Progenitor cell of endocrine pancreas (in vitro differentiated cells): ENCODE data around the gene PCDHGB2. TPM values are rescaled to one million over a fixed set of nuclear protein-coding genes. Genes with fewer than 3 reads are reported as not detected.
"Not testable (repeated sequence)": the region's sequence is repeated elsewhere in the genome, so short reads cannot be mapped to it uniquely, and the experiment has no call there.

Experiments used
- DNase-seq: peaks from one replicate; pipeline ENCODE4 v3.0.0; 2021; ENCODE audit warnings: low spot score; ENCODE audit not compliant: unreplicated experiment
- H3K27ac Mint-ChIP-seq: 2 replicates; pipeline ENCODE4 v1.8.0; 2021; ENCODE audit warnings: mild to moderate bottlenecking, moderate library complexity, mixed read lengths
- H3K27me3 Mint-ChIP-seq: 2 replicates; pipeline ENCODE4 v1.8.0; 2021; ENCODE audit warnings: mixed read lengths
- H3K36me3 Mint-ChIP-seq: 2 replicates; pipeline ENCODE4 v1.8.0; 2022; ENCODE audit warnings: mixed read lengths; ENCODE audit not compliant: insufficient read depth
- H3K4me1 Mint-ChIP-seq: 2 replicates; pipeline ENCODE4 v1.8.0; 2021; ENCODE audit warnings: low read depth, mixed read lengths
- H3K4me3 Mint-ChIP-seq: 2 replicates; pipeline ENCODE4 v1.8.0; 2021; ENCODE audit warnings: low read depth, mild to moderate bottlenecking, moderate library complexity, mixed read lengths
- H3K9me3 Mint-ChIP-seq: 2 replicates; pipeline ENCODE4 v1.8.0; 2021; ENCODE audit warnings: low read depth, mixed read lengths
- total RNA-seq: library from RNA; stranded (reverse); gene quantifications from 2 replicates; pipeline ENCODE4 v1.2.1, GENCODE V29; 2021
- TF ChIP-seq, protein P1 (sequence below): fragments of 200-600 bp; sonication (generic); IDR thresholded peaks from one replicate; pipeline ENCODE4 v1.5.0; 2021; ENCODE audit warnings: antibody characterized with exemption, mild to moderate bottlenecking; ENCODE audit not compliant: unreplicated experiment

Gene PCDHGB2
- total RNA-seq, 1 donor from 2014 or later, result 0.89 TPM

DNA sequence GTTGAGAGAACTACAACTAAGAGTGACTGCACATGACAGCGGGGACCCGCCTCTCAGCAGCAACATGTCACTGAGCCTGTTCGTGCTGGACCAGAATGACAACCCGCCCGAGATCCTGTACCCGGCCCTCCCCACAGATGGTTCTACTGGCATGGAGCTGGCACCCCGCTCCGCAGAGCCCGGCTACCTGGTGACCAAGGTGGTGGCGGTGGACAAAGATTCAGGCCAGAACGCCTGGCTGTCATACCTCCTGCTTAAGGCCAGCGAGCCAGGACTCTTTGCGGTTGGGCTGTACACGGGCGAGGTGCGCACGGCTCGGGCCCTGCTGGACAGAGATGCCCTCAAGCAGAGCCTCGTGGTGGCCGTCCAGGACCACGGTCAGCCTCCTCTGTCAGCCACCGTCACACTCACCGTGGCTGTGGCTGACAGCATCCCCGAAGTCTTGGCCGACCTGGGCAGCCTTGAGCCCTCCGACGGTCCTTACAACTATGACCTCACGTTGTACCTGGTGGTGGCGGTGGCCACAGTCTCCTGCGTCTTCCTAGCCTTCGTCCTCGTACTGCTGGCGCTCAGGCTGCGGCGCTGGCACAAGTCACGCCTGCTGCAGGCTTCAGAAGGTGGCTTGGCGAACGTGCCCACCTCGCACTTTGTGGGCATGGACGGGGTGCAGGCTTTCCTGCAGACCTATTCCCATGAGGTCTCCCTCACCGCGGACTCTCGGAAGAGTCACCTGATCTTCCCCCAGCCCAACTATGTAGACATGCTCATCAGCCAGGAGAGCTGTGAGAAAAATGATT lies 24.9 kb downstream of the PCDHGB2 start:
- no peak overlapping the region for H3K27ac Mint-ChIP-seq
- DNase-seq, result no peak
- H3K27me3 Mint-ChIP-seq, result no peaks in the 10 kb centered on the region
- H3K9me3 Mint-ChIP-seq, result peaks cover 51% of the 10 kb centered on the region
- peaks cover 16% of the 10 kb centered on the region for H3K36me3 Mint-ChIP-seq
- no peak overlapping the region for H3K4me3 Mint-ChIP-seq
- TF ChIP-seq, protein P1, sequence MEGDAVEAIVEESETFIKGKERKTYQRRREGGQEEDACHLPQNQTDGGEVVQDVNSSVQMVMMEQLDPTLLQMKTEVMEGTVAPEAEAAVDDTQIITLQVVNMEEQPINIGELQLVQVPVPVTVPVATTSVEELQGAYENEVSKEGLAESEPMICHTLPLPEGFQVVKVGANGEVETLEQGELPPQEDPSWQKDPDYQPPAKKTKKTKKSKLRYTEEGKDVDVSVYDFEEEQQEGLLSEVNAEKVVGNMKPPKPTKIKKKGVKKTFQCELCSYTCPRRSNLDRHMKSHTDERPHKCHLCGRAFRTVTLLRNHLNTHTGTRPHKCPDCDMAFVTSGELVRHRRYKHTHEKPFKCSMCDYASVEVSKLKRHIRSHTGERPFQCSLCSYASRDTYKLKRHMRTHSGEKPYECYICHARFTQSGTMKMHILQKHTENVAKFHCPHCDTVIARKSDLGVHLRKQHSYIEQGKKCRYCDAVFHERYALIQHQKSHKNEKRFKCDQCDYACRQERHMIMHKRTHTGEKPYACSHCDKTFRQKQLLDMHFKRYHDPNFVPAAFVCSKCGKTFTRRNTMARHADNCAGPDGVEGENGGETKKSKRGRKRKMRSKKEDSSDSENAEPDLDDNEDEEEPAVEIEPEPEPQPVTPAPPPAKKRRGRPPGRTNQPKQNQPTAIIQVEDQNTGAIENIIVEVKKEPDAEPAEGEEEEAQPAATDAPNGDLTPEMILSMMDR, result no peak
- no peaks in the 10 kb centered on the region for H3K4me1 Mint-ChIP-seq

DNA sequence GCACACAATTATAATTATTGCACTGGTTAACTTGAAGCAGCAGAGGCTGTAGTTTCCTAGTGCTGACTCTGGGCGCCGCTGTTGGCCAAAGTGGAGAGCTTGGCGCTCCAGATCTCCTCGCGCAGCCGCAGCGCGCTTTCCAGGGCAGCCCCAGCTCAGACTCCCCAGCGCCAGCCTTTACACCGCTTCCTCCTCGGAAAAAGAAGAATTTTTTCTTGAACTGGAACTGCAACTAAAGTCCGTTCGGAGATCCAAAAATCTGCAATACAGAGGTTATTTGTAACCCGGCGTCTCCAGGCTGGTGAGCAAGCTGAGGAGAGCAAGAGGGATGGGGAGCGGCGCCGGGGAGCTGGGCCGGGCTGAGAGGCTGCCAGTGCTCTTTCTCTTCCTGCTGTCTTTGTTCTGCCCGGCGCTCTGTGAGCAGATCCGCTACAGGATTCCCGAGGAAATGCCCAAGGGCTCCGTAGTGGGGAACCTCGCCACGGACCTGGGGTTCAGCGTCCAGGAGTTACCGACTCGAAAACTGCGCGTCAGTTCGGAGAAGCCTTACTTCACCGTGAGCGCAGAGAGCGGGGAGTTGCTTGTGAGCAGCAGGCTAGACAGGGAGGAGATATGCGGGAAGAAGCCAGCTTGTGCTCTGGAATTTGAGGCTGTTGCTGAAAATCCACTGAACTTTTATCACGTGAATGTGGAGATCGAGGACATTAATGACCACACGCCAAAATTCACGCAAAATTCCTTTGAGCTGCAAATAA lies 27.9 kb downstream of the PCDHGB2 start, which contains the start of gene PCDHGB4:
PCDHGB4 (plus strand) TSS at position 142 of the 755 bp plus-strand sequence; CDS start at position 329, 187 bp downstream.
- peak within 1 kb of the TSS; percentile 76 for H3K4me3 Mint-ChIP-seq
- DNase-seq, H3K27me3 Mint-ChIP-seq, H3K4me1 Mint-ChIP-seq: not testable (repeated sequence)
- peaks cover 58% of the 10 kb centered on the region for H3K9me3 Mint-ChIP-seq
- H3K27ac Mint-ChIP-seq, result peak within 1 kb of the TSS; percentile 77
- TF ChIP-seq, protein P1, result peak; percentile 49
- peaks cover 34% of the 10 kb centered on the region for H3K36me3 Mint-ChIP-seq

DNA sequence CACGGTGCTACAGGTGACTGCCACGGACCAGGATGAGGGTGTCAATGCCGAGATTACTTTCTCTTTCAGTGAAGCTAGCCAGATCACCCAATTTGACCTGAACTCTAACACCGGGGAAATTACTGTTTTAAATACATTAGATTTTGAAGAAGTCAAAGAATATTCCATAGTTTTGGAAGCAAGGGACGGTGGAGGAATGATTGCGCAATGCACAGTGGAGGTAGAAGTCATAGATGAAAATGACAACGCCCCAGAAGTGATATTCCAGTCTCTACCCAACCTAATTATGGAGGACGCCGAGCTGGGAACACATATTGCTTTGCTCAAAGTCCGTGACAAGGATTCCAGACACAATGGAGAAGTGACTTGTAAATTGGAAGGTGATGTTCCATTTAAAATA lies 28.9 kb downstream of the PCDHGB2 start:
- Mint-ChIP-seq H3K27ac (peak overlapping the region; percentile 16), H3K27me3 (no peaks in the 10 kb centered on the region), H3K4me1 (no peaks in the 10 kb centered on the region), H3K9me3 (peaks cover 58% of the 10 kb centered on the region), H3K36me3 (peaks cover 39% of the 10 kb centered on the region), H3K4me3 (peak overlapping the region; percentile 11)
- no peak for DNase-seq
- TF ChIP-seq, protein P1, result no peak

DNA sequence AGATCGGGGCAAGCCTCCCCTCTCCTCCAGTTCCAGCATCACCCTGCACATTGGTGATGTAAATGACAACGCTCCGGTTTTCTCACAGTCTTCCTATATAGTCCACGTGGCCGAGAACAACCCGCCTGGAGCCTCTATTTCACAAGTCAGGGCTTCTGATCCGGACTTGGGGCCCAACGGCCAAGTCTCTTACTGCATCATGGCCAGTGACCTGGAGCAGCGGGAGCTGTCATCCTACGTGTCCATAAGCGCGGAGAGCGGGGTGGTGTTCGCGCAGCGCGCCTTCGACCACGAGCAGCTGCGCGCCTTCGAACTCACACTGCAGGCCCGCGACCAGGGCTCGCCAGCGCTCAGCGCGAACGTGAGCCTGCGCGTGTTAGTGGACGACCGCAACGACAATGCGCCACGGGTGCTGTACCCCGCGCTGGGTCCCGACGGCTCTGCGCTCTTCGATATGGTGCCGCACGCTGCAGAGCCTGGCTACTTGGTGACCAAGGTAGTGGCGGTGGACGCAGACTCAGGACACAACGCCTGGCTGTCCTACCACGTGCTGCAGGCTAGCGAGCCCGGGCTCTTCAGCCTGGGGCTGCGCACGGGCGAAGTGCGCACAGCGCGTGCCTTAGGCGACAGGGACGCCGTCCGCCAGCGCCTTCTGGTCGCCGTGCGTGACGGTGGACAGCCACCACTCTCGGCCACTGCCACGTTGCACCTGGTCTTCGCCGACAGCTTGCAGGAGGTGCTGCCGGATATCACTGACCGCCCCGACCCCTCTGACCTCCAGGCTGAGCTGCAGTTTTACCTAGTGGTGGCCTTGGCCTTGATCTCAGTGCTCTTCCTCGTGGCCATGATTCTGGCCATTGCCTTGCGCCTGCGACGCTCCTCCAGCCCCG lies 29.6 kb downstream of the PCDHGB2 start:
- peaks cover 57% of the 10 kb centered on the region for H3K9me3 Mint-ChIP-seq
- H3K27ac Mint-ChIP-seq, result no peak overlapping the region
- H3K36me3 Mint-ChIP-seq, result peaks cover 44% of the 10 kb centered on the region
- TF ChIP-seq, protein P1, result no peak
- DNase-seq, result no peak
- H3K27me3 Mint-ChIP-seq, result no peaks in the 10 kb centered on the region
- H3K4me3 Mint-ChIP-seq, result no peak overlapping the region
- H3K4me1 Mint-ChIP-seq, result no peaks in the 10 kb centered on the region
